Germinal center (tissue), 1 donor: ENCODE results near the gene AGAP3.
"Not testable (repeated sequence)": the region's sequence is repeated elsewhere in the genome, so short reads cannot be mapped to it uniquely, and the experiment has no call there.

Experiments
- DNase-seq: peaks from one replicate; pipeline ENCODE4 v3.0.0; 2012; ENCODE audit warnings: mixed read lengths, low spot score

The AGAP3 gene

GRCh38 chr7:151085691-151086620 is at the start of gene AGAP3:
AGAP3 (plus strand) TSS chr7:151086475; CDS start chr7:151086742, 267 bp downstream.
- DNase-seq = peak; percentile 58

GRCh38 chr7:151038951-151039849 is 47.1 kb upstream of the AGAP3 start:
- DNase-seq = no peak

- DNase-seq = no peak
Observed at GRCh38 chr7:151039850-151040548, 46.3 kb upstream of the AGAP3 start.

GRCh38 chr7:151040616-151041375 is 45.5 kb upstream of the AGAP3 start:
- no peak for DNase-seq

DNA sequence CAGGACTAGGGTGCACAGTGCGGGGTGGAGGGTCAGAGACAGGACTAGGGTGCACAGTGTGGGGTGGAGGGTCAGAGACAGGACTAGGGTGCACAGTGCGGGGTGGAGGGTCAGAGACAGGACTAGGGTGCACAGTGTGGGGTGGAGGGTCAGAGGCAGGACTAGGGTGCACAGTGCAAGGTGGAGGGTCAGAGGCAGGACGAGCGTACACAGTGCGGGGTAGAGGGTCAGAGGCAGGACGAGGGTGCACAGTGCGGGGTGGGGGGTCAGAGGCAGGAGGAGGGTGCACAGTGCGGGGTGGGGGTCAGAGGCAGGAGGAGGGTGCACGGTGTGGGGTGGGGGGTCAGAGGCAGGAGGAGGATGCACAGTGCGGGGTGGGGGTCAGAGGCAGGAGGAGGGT is 42.8 kb upstream of the AGAP3 start:
- not testable (repeated sequence) for DNase-seq

- DNase-seq = no peak
Observed at GRCh38 chr7:151043959-151044358, 42.3 kb upstream of the AGAP3 start.

DNA sequence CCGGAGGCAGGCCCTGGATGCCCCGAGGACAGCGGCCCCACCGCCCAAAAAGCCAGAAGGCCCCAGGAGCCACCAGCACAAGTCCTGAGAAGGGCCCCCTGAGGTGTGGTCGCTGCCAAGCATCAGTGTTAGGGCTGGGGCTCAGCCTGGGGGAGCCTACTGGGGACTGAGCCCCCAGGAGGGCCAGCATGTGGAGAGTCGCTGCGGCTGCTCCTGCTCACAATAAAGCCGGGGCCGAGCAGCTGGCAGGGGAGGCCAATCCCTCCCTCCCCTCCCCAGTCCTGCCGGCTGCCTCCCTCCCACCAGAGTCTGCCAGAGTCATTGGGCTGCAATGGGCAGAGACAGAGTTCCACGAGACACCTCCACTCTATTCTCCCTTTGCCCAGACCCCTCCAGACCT is 41.0 kb upstream of the AGAP3 start:
- no peak for DNase-seq

- DNase-seq = no peak
Observed at GRCh38 chr7:151045967-151046366, 40.3 kb upstream of the AGAP3 start.

GRCh38 chr7:151046603-151047573 is 39.4 kb upstream of the AGAP3 start:
- no peak for DNase-seq

DNA sequence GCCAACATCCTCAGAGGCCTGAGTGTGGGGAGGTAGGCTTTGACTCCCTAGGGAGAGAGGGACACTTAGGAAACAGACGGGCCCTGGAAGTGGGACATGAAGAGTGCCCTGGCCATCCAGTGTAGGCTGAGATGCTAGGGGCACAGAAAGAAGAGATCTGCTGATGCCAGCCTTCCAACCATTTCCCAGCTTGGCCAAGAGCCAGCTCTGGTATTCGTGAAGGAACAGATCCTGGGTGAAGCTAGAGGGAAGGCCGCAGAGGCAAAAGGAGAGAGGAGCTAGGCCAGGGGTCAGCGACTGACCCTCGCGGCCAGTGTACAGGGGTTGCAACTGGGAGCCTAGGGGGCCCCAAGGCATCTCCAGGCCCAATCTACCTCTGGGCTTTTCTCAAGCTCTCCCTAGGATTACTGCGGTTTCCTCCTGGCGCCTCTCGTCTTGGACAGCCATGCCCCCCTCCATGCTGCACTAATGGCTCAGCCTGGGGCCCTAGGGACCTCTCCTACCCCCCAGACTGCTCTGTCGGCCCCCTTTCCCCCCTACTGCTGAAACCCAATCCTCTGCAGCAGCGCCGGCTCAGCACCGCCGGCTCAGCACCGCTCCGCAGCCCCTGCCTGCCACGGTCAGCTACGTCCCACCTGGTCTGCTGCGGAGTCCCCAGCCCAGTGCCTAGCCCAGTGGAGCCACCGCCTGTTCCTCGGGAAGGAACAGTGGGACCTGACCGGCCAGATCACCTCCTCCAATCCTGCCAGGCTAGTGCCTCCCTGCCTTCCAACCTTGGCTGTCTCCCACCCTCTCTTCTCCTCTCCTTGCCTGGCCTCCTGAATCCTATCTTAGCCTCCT is 38.1 kb upstream of the AGAP3 start, which contains the start of gene ASIC3:
TSS of gene ASIC3 (plus strand) at position 556 of the 840 bp plus-strand sequence. CDS start 355 bp downstream, outside the sequence.
- DNase-seq = no peak

DNA sequence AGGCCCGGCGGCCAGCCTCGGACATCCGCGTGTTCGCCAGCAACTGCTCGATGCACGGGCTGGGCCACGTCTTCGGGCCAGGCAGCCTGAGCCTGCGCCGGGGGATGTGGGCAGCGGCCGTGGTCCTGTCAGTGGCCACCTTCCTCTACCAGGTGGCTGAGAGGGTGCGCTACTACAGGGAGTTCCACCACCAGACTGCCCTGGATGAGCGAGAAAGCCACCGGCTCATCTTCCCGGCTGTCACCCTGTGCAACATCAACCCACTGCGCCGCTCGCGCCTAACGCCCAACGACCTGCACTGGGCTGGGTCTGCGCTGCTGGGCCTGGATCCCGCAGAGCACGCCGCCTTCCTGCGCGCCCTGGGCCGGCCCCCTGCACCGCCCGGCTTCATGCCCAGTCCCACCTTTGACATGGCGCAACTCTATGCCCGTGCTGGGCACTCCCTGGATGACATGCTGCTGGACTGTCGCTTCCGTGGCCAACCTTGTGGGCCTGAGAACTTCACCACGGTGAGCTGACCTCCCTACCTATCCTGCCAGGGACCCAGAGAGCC is 37.3 kb upstream of the AGAP3 start:
- DNase-seq = no peak

GRCh38 chr7:151051108-151051507 is 35.2 kb upstream of the AGAP3 start:
- DNase-seq = peak; percentile 25

- DNase-seq = no peak
Observed at GRCh38 chr7:151053096-151053495, 33.2 kb upstream of the AGAP3 start.

- DNase-seq = no peak
Observed at GRCh38 chr7:151053751-151054150, 32.5 kb upstream of the AGAP3 start.

GRCh38 chr7:151056283-151056665 is 30.0 kb upstream of the AGAP3 start:
- no peak for DNase-seq

DNA sequence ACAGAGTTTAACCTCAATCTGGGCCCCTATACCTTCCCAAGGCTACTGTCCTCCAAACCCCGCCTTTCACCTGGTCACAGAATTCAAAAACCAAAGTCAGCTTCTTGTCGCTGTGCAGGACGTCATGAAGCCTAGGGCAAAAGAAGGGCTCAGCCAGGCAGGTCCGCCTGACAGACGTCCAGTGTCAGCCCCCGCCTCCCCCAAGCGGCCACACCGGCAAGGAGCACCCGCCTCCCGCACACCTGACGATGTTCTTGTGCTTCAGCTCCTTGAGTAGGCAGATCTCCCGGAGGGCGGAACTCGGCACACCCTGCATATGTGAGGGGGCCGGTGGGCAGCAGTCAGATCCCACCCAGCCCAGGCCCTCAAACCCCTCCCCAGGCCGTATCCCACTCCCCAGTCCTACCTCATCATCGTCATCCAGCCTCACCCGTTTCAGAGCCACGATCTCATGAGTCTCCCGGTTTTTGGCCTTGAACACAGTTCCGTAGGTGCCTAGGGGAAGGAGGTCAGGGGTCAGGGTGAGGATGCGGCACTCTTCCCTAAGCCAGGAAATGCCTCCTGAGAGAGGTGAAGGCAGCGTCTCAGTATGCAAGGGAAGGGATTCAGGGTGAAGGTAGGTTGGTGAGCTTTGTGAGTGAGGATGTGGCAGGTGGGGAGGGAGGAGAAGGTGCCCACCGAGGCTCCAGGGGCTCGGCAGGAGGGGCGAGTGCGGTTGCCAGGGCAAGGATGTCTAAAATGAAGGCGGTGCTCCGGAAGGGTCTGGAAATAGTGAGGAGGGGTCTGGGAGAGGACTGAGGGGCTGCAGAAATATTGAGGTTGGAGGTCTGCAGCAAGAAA is 29.4 kb upstream of the AGAP3 start:
- DNase-seq = no peak

- no peak for DNase-seq
Observed at GRCh38 chr7:151057506-151057988, 28.7 kb upstream of the AGAP3 start, which contains the start of gene CDK5. CDK5 (minus strand) TSS chr7:151057897; CDS start chr7:151057848, 49 bp downstream.
